HCT116 (cell line): ENCODE measurements around the gene CA12. TPM values are rescaled to one million over a fixed set of nuclear protein-coding genes. Genes with fewer than 3 reads are reported as not detected.

Source experiments
- ATAC-seq: fragments of 200-7000 bp; cut with Tn5 transposase; 2 replicates; pipeline ENCODE4 v1.9.1; 2020; ENCODE audit warnings: mild to moderate bottlenecking, moderate library complexity
- BruUV-seq: library from RNA; stranded (reverse); fragments of 400-500 nt; replicated peaks from 2 replicates; lab custom pipeline; 2021; lab: Mats Ljungman, UMichigan
- CTCF ChIA-PET: fragments of 300-600 bp; sonication (Branson Sonifier 250); formaldehyde crosslinking; loops from one replicate; lab custom pipeline; 2021; ENCODE audit warnings: antibody characterized with exemption; lab: Charles Lee
- POLR2A ChIA-PET: fragments of 300-600, 350-600 bp; sonication (Branson Sonifier 250); formaldehyde crosslinking; loops from one replicate; lab custom pipeline; 2021; ENCODE audit warnings: antibody characterized with exemption; lab: Charles Lee
- RAD21 ChIA-PET, 2 experiments: fragments of 300-600 bp; sonication (Branson Sonifier 250); formaldehyde crosslinking; loops; one replicate each; lab custom pipeline; 2023; ENCODE audit warnings: low total read pairs in 2 of 2; ENCODE audit not compliant: uncharacterized antibody in 2 of 2, unreplicated experiment in 2 of 2, low non-redundant PET in 1 of 2; lab: Charles Lee
- DNase-seq: peaks from one replicate; pipeline ENCODE4 v3.0.0-alpha.2; 2010; ENCODE audit warnings: low read depth, low spot score
- H2AFZ ChIP-seq: fragments of 200-600 bp; shearing (Covaris generic), sonication (generic); 2 replicates; pipeline ENCODE4 v1.6.1; 2017; ENCODE audit warnings: low read depth, mixed run types, mixed read lengths, antibody characterized with exemption, low read length; ENCODE audit not compliant: poor library complexity, severe bottlenecking
- H3K27ac ChIP-seq: 2 replicates; pipeline ENCODE4 v1.5.1; 2012; ENCODE audit warnings: low read depth, low read length
- H3K27me3 ChIP-seq: fragments of 200-600 bp; sonication (generic); 2 replicates; pipeline ENCODE4 v1.6.1; 2016; ENCODE audit warnings: mixed run types, low read length, mixed read lengths; ENCODE audit not compliant: insufficient read depth
- H3K36me3 ChIP-seq, 2 experiments: fragments of 200-500 bp in 1 of 2; fragments of 200-600 bp in 1 of 2; sonication (Bioruptor generic) in 1 of 2; sonication (generic) in 1 of 2; 2 replicates each; pipeline versions ENCODE4 v1.5.1 to v1.6.1; 2014 to 2016; ENCODE audit warnings: low read length in 2 of 2, inconsistent platforms in 1 of 2, mixed read lengths in 1 of 2, mixed run types in 1 of 2; ENCODE audit not compliant: insufficient read depth in 2 of 2, control insufficient read depth in 1 of 2
- H3K4me1 ChIP-seq, 2 experiments: fragments of 200-600 bp in 1 of 2; sonication (generic) in 1 of 2; 2 replicates each; pipeline versions ENCODE4 v1.5.1 to v1.6.1; 2012 to 2017; ENCODE audit warnings: low read length in 2 of 2, inconsistent platforms in 1 of 2, mild to moderate bottlenecking in 1 of 2, mixed read lengths in 1 of 2, mixed run types in 1 of 2, moderate library complexity in 1 of 2; ENCODE audit not compliant: insufficient read depth in 2 of 2, control insufficient read depth in 1 of 2
- H3K4me2 ChIP-seq: fragments of 200-600 bp; sonication (generic); 2 replicates; pipeline ENCODE4 v1.6.1; 2017; ENCODE audit warnings: mixed run types, low read length, mixed read lengths
- H3K4me3 ChIP-seq, 2 experiments: fragments of 200-600 bp in 1 of 2; sonication (generic) in 1 of 2; replicated peaks in 1 of 2; 2 replicates each; pipeline ENCODE4 v1.5.1; 2011 to 2016; ENCODE audit warnings: low read length in 2 of 2, control low read depth in 1 of 2, low read depth in 1 of 2, mild to moderate bottlenecking in 1 of 2, mixed read lengths in 1 of 2, mixed run types in 1 of 2
- H3K79me2 ChIP-seq: fragments of 200-600 bp; sonication (generic); 2 replicates; pipeline ENCODE4 v1.6.1; 2017; ENCODE audit warnings: mild to moderate bottlenecking, mixed run types, low read length, moderate library complexity, mixed read lengths; ENCODE audit not compliant: insufficient read depth
- H3K9ac ChIP-seq: fragments of 200-600 bp; sonication (generic); 2 replicates; pipeline ENCODE4 v1.6.1; 2016; ENCODE audit warnings: low read length, mixed read lengths
- H3K9me2 ChIP-seq: fragments of 200-600 bp; sonication (generic), shearing (Covaris generic); 2 replicates; pipeline ENCODE4 v1.6.1; 2017; ENCODE audit warnings: mixed run types, mild to moderate bottlenecking, moderate library complexity; ENCODE audit not compliant: insufficient read depth
- H3K9me3 ChIP-seq, 2 experiments: fragments of 200-500 bp in 1 of 2; fragments of 200-600 bp in 1 of 2; sonication (Bioruptor generic) in 1 of 2; sonication (generic) in 1 of 2; 2 replicates each; pipeline ENCODE4 v1.6.1; 2014 to 2017; ENCODE audit warnings: low read length in 2 of 2, mixed read lengths in 2 of 2, inconsistent platforms in 1 of 2, low read depth in 1 of 2, mild to moderate bottlenecking in 1 of 2, mixed run types in 1 of 2, moderate library complexity in 1 of 2; ENCODE audit not compliant: control insufficient read depth in 1 of 2, insufficient read depth in 1 of 2
- H4K20me1 ChIP-seq: fragments of 200-600 bp; sonication (generic), shearing (Covaris generic); 2 replicates; pipeline ENCODE4 v1.6.1; 2017; ENCODE audit warnings: mixed run types, mild to moderate bottlenecking, moderate library complexity; ENCODE audit not compliant: insufficient read depth
- CEBPB ChIP-seq: IDR thresholded peaks from 2 replicates; pipeline ENCODE4 v1.6.1; 2012; ENCODE audit warnings: low read depth
- EGR1 ChIP-seq: IDR thresholded peaks from 2 replicates; pipeline ENCODE4 v1.6.1; 2012; ENCODE audit warnings: low read depth
- ELF1 ChIP-seq: IDR thresholded peaks from 2 replicates; pipeline ENCODE4 v1.6.1; 2012; ENCODE audit warnings: low read depth, borderline replicate concordance
- EZH2phosphoT487 ChIP-seq: fragments of 200-600 bp; IDR thresholded peaks from 2 replicates; pipeline ENCODE4 v1.6.1; 2018; ENCODE audit warnings: antibody characterized with exemption, borderline replicate concordance
- FOSL1 ChIP-seq: IDR thresholded peaks from 2 replicates; pipeline ENCODE4 v1.6.1; 2012; ENCODE audit warnings: low read depth
- JUND ChIP-seq: IDR thresholded peaks from 2 replicates; pipeline ENCODE4 v1.6.1; 2012
- POLR2A ChIP-seq: IDR thresholded peaks from 2 replicates; pipeline ENCODE4 v1.7.0; 2011; ENCODE audit warnings: borderline replicate concordance; ENCODE audit not compliant: insufficient read depth, insufficient read length; ENCODE audit errors: extremely low read depth
- RAD21 ChIP-seq: IDR thresholded peaks from 2 replicates; pipeline ENCODE4 v1.6.1; 2012; ENCODE audit warnings: low read depth, mild to moderate bottlenecking
- SIN3A ChIP-seq: IDR thresholded peaks from 2 replicates; pipeline ENCODE4 v1.6.1; 2012; ENCODE audit warnings: low read depth
- SRF ChIP-seq: IDR thresholded peaks from 2 replicates; pipeline ENCODE4 v1.6.1; 2012; ENCODE audit warnings: low read depth
- TCF7L2 ChIP-seq: IDR thresholded peaks from 2 replicates; pipeline ENCODE4 v1.7.0; 2011; ENCODE audit warnings: borderline replicate concordance, inconsistent platforms; ENCODE audit not compliant: insufficient read depth, insufficient read length; ENCODE audit errors: extremely low read depth
- YY1 ChIP-seq: IDR thresholded peaks from 2 replicates; pipeline ENCODE4 v1.6.1; 2011; ENCODE audit warnings: low read length, low read depth, moderate library complexity, mild to moderate bottlenecking; ENCODE audit not compliant: insufficient replicate concordance; ENCODE audit errors: extremely low read depth
- ZFX ChIP-seq: fragments of 450-650 bp; IDR thresholded peaks from 2 replicates; pipeline ENCODE4 v1.6.1; 2017
- ZNF274 ChIP-seq: fragments of 200-500 bp; sonication (Bioruptor generic); IDR thresholded peaks from 2 replicates; pipeline ENCODE4 v1.6.1; 2014; ENCODE audit warnings: mild to moderate bottlenecking, low read depth, low read length, inconsistent platforms
- intact Hi-C: fragments of 100-400 bp; cut with micrococcal nuclease; formaldehyde crosslinking; loops from 2 replicates; pipeline ENCODE4 v1.10.0; 2022
- total RNA-seq: library from RNA; stranded (reverse); gene quantifications from one replicate; pipeline ENCODE4 v1.2.1, GENCODE V29; 2021; ENCODE audit not compliant: unreplicated experiment
- TF ChIP-seq, protein P1 (sequence below), 3 experiments: fragments of 200-600 bp in 1 of 3; sonication (generic) in 1 of 3; IDR thresholded peaks in 2 of 3; conservative IDR thresholded peaks in 1 of 3; 2 replicates each; pipeline ENCODE4 v1.5.1; 2012 to 2017; ENCODE audit warnings: low read depth in 2 of 3, low read length in 2 of 3, antibody characterized with exemption in 1 of 3, borderline replicate concordance in 1 of 3, control low read depth in 1 of 3, mild to moderate bottlenecking in 1 of 3, mixed read lengths in 1 of 3, mixed run types in 1 of 3, moderate library complexity in 1 of 3; ENCODE audit not compliant: insufficient read depth in 1 of 3
- TF ChIP-seq, protein P2 (sequence below): IDR thresholded peaks from 2 replicates; pipeline ENCODE4 v1.6.1; 2011; ENCODE audit warnings: mild to moderate bottlenecking, low read length, moderate library complexity; ENCODE audit not compliant: insufficient replicate concordance; ENCODE audit errors: extremely low read depth

Gene CA12
- total RNA-seq, 1 experiment from 2014 or later = 1.8 TPM

GRCh38 chr15:63367900-63368299 lies 13.7 kb downstream of the CA12 start:
- RAD21 ChIA-PET = no interaction called here
- intact Hi-C loops = no loop called here
- POLR2A ChIA-PET = no interaction called here
- no peak overlapping the region for H2AFZ ChIP-seq
- no peaks in the 10 kb centered on the region for H3K36me3 ChIP-seq
- no peak overlapping the region for H3K27ac ChIP-seq
- H3K79me2 ChIP-seq = no peaks in the 10 kb centered on the region
- no peaks in the 10 kb centered on the region for H3K9me2 ChIP-seq
- no peak overlapping the region for H3K4me2 ChIP-seq
- no peaks in the 10 kb centered on the region for H4K20me1 ChIP-seq
- no peaks in the 10 kb centered on the region for H3K9me3 ChIP-seq
- no peak overlapping the region for H3K9ac ChIP-seq
- TF ChIP-seq ZFX (no peak), TCF7L2 (no peak)
- ATAC-seq = no peak
- DNase-seq = no peak
- CTCF ChIA-PET = no interaction called here
- peaks cover 8 to 11% of the 10 kb centered on the region in 2 experiments for H3K4me1 ChIP-seq
- BruUV-seq = no TSS peak
- H3K4me3 ChIP-seq = no peak overlapping the region
- no peaks in the 10 kb centered on the region for H3K27me3 ChIP-seq

DNA sequence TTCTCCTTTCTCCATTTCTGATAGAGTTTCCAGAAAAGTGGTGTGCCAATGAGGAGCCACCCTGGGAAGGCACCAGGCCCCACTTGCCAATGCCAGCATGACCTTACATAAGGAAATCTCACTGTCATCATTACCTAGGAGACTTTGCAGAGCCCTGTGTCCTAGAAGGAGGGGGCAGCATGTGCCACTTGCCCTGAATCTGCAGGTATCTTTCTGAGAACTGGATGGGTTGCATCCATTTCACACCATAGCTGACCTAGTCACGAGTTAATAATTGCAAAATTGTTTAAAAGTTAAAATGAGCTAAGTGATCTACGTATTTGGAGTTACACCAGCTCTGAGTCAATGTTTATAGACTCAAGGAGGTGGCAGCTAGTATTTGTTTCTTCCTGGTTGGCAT lies 14.3 kb downstream of the CA12 start:
- no peak overlapping the region for H3K4me2 ChIP-seq
- ChIA-PET RAD21 (no interaction called here), CTCF (no interaction called here), POLR2A (no interaction called here)
- H3K9me2 ChIP-seq = no peaks in the 10 kb centered on the region
- no peak overlapping the region for H3K4me3 ChIP-seq
- BruUV-seq = no TSS peak
- ATAC-seq (no peak), DNase-seq (no peak)
- no peaks in the 10 kb centered on the region for H3K27me3 ChIP-seq
- no peak overlapping the region for H3K9ac ChIP-seq
- TF ChIP-seq YY1 (no peak), SIN3A (no peak), JUND (no peak), FOSL1 (no peak), TCF7L2 (no peak), CEBPB (no peak), ZNF274 (no peak), EGR1 (no peak), RAD21 (no peak), EZH2phosphoT487 (no peak), ZFX (no peak), POLR2A (no peak), SRF (no peak), ELF1 (no peak)
- TF ChIP-seq, protein P1, sequence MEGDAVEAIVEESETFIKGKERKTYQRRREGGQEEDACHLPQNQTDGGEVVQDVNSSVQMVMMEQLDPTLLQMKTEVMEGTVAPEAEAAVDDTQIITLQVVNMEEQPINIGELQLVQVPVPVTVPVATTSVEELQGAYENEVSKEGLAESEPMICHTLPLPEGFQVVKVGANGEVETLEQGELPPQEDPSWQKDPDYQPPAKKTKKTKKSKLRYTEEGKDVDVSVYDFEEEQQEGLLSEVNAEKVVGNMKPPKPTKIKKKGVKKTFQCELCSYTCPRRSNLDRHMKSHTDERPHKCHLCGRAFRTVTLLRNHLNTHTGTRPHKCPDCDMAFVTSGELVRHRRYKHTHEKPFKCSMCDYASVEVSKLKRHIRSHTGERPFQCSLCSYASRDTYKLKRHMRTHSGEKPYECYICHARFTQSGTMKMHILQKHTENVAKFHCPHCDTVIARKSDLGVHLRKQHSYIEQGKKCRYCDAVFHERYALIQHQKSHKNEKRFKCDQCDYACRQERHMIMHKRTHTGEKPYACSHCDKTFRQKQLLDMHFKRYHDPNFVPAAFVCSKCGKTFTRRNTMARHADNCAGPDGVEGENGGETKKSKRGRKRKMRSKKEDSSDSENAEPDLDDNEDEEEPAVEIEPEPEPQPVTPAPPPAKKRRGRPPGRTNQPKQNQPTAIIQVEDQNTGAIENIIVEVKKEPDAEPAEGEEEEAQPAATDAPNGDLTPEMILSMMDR (IDR thresholded peaks at IDR 0.05 in 2 of 3, conservative IDR thresholded peaks at IDR 0.05 in 1 of 3; ENCODE audit: borderline replicate concordance in 1 of 3, insufficient read depth in 1 of 3, low read depth in 2 of 3, low read length in 2 of 3) = no peak
- TF ChIP-seq, protein P2, sequence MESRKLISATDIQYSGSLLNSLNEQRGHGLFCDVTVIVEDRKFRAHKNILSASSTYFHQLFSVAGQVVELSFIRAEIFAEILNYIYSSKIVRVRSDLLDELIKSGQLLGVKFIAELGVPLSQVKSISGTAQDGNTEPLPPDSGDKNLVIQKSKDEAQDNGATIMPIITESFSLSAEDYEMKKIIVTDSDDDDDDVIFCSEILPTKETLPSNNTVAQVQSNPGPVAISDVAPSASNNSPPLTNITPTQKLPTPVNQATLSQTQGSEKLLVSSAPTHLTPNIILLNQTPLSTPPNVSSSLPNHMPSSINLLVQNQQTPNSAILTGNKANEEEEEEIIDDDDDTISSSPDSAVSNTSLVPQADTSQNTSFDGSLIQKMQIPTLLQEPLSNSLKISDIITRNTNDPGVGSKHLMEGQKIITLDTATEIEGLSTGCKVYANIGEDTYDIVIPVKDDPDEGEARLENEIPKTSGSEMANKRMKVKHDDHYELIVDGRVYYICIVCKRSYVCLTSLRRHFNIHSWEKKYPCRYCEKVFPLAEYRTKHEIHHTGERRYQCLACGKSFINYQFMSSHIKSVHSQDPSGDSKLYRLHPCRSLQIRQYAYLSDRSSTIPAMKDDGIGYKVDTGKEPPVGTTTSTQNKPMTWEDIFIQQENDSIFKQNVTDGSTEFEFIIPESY = no peak
- H3K9me3 ChIP-seq = no peaks in the 10 kb centered on the region
- H3K36me3 ChIP-seq = no peaks in the 10 kb centered on the region
- intact Hi-C loops = no loop called here
- H3K4me1 ChIP-seq = peaks cover 3 to 6% of the 10 kb centered on the region in 2 experiments
- H2AFZ ChIP-seq = no peak overlapping the region
- no peak overlapping the region for H3K27ac ChIP-seq
- H3K79me2 ChIP-seq = no peaks in the 10 kb centered on the region
- H4K20me1 ChIP-seq = no peaks in the 10 kb centered on the region
